Measurements from ENCODE around the gene NCAM1. TPM values are rescaled to one million over a fixed set of nuclear protein-coding genes. Genes with fewer than 3 reads are reported as not detected.

Gene NCAM1
- total RNA-seq, 1 donor from 2014 or later: 4.2 TPM

- no peak for ATAC-seq
- intact Hi-C loops (cut with DNase I): no loop called here
These were observed 28.0 kb downstream of the NCAM1 start for GRCh38 chr11:112989198-112989597.

GRCh38 chr11:112993808-112994207 lies 32.6 kb downstream of the NCAM1 start:
- Histone ChIP-seq H3K36me3 (no peaks in the 10 kb centered on the region), H3K27me3 (no peaks in the 10 kb centered on the region), H3K9me3 (no peaks in the 10 kb centered on the region), H3K4me1 (no peaks in the 10 kb centered on the region), H3K27ac (no peak overlapping the region), H3K4me3 (no peak overlapping the region)
- ATAC-seq (no peak), DNase-seq (no peak)
- TF ChIP-seq CTCF (IDR thresholded peaks at IDR 0.05): no peak
- intact Hi-C loops (cut with DNase I): no loop called here

More at GRCh38 chr11:112989198-112989597, 28.0 kb downstream of the NCAM1 start:
- Histone ChIP-seq H3K36me3 (no peaks in the 10 kb centered on the region), H3K27ac (no peak overlapping the region), H3K9me3 (no peaks in the 10 kb centered on the region), H3K4me3 (no peak overlapping the region), H3K27me3 (no peaks in the 10 kb centered on the region), H3K4me1 (no peaks in the 10 kb centered on the region)
- TF ChIP-seq CTCF (IDR thresholded peaks at IDR 0.05): no peak
- DNase-seq: no peak

GRCh38 chr11:112995423-112996090 lies 34.3 kb downstream of the NCAM1 start:
- TF ChIP-seq CTCF (IDR thresholded peaks at IDR 0.05): no peak

GRCh38 chr11:112996994-112997393 lies 35.8 kb downstream of the NCAM1 start:
- no peak overlapping the region for H3K27ac ChIP-seq
- no peaks in the 10 kb centered on the region for H3K4me1 ChIP-seq
- H3K4me3 ChIP-seq: no peak overlapping the region
- ATAC-seq (no peak), DNase-seq (no peak)
- intact Hi-C loops (cut with DNase I): no loop called here
- H3K27me3 ChIP-seq: no peaks in the 10 kb centered on the region
- H3K36me3 ChIP-seq: no peaks in the 10 kb centered on the region
- no peak for TF ChIP-seq CTCF (IDR thresholded peaks at IDR 0.05)
- no peaks in the 10 kb centered on the region for H3K9me3 ChIP-seq

More at GRCh38 chr11:112995423-112996090, 34.3 kb downstream of the NCAM1 start:
- Histone ChIP-seq H3K36me3 (no peaks in the 10 kb centered on the region), H3K9me3 (no peaks in the 10 kb centered on the region), H3K27me3 (no peaks in the 10 kb centered on the region), H3K4me1 (no peaks in the 10 kb centered on the region), H3K4me3 (no peak overlapping the region), H3K27ac (no peak overlapping the region)
- intact Hi-C loops (cut with DNase I): no loop called here
- DNase-seq (no peak), ATAC-seq (no peak)

GRCh38 chr11:112997857-112998466 lies 36.7 kb downstream of the NCAM1 start:
- H3K4me3 ChIP-seq: no peak overlapping the region
- TF ChIP-seq CTCF (IDR thresholded peaks at IDR 0.05): no peak
- H3K9me3 ChIP-seq: no peaks in the 10 kb centered on the region
- H3K27ac ChIP-seq: no peak overlapping the region
- intact Hi-C loops (cut with DNase I): no loop called here
- no peaks in the 10 kb centered on the region for H3K27me3 ChIP-seq
- H3K36me3 ChIP-seq: no peaks in the 10 kb centered on the region
- DNase-seq (no peak), ATAC-seq (no peak)
- no peaks in the 10 kb centered on the region for H3K4me1 ChIP-seq

Measured in upper lobe of right lung (tissue), 1 donor.